OCI-LY3 (cell line): ENCODE data around the gene IGLL1.
"Not testable (repeated sequence)": the region's sequence is repeated elsewhere in the genome, so short reads cannot be mapped to it uniquely, and the experiment has no call there.

ENCODE experiments used
- EZH2phosphoT487 ChIP-seq: fragments of 200-600 bp; shearing (Covaris generic); IDR thresholded peaks from 2 replicates; pipeline ENCODE4 v1.6.1; 2018; ENCODE audit warnings: antibody characterized with exemption, mixed run types, low read depth
- TF ChIP-seq, protein P1 (sequence below): fragments of 200-600, 300-600 bp; sonication (generic); IDR thresholded peaks from 2 replicates; pipeline ENCODE4 v1.5.1; 2014; ENCODE audit warnings: antibody characterized with exemption, low read length, low read depth

DNA sequence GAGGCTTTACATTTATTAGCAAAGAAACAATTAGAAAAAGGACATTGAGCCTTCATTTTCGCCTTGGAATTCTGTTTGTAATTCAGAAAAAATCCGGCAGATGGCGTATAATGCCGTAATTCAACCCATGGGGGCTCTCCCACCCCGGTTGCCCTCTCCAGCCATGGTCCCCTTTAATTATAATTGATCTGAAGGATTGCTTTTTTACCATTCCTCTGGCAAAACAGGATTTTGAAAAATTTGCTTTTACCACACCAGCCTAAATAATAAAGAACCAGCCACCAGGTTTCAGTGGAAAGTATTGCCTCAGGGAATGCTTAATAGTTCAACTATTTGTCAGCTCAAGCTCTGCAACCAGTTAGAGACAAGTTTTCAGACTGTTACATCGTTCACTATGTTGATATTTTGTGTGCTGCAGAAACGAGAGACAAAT is 38.2 kb downstream of the IGLL1 start:
- TF ChIP-seq, protein P1, sequence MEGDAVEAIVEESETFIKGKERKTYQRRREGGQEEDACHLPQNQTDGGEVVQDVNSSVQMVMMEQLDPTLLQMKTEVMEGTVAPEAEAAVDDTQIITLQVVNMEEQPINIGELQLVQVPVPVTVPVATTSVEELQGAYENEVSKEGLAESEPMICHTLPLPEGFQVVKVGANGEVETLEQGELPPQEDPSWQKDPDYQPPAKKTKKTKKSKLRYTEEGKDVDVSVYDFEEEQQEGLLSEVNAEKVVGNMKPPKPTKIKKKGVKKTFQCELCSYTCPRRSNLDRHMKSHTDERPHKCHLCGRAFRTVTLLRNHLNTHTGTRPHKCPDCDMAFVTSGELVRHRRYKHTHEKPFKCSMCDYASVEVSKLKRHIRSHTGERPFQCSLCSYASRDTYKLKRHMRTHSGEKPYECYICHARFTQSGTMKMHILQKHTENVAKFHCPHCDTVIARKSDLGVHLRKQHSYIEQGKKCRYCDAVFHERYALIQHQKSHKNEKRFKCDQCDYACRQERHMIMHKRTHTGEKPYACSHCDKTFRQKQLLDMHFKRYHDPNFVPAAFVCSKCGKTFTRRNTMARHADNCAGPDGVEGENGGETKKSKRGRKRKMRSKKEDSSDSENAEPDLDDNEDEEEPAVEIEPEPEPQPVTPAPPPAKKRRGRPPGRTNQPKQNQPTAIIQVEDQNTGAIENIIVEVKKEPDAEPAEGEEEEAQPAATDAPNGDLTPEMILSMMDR: peak; percentile 63
- TF ChIP-seq EZH2phosphoT487: not testable (repeated sequence)
